ENCODE results near the gene KRTAP19-4.
"Not testable (repeated sequence)": the region's sequence is repeated elsewhere in the genome, so short reads cannot be mapped to it uniquely, and the experiment has no call there.

Gene KRTAP19-4
- 0 reads per million in 2 experiments for total RNA-seq

DNA sequence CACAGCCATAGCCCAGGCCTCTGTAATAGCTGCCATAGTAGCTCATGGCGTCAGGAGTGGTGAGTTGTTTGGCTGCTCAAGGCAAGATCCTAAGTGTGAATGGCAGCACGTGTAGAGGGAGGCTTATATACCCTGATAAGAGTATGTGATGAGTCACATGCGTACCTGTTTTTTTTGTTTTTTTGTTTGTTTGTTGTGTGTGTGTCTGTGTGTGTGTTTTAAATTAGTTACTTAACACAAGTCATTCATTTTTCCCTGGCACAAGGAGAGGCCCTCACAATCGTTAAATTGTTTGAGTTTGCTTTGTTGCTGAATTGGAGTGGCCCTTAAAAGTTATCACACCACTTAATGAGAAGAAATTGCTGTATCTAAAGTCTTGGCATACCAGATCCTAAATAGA, at the start of gene KRTAP19-4:
TSS of gene KRTAP19-4 (minus strand) at position 101 of the 400 bp plus-strand sequence. CDS start at position 46, 55 bp downstream.
- no peak for DNase-seq (ENCODE audit: low read depth)

DNA sequence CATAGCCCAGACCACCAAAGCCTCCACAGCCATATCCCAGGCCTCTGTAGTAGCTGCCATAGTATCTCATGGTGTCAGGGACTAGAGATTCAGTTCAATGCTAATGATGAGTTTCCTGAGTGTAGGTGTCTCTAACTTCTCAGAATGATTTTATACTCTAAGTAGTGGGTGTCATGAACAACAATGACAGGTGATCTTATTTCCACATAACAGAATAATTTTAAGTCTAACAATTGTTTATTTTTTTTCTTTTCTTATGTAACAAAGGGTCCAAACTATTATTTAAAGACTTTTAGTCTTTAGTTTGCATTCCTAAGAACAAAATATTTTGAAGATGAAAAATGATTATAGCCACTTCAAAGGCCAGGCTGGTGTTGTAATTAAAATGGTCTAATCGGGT, 44.8 kb upstream of the KRTAP19-4 start, which contains the start of gene KRTAP19-6:
TSS of gene KRTAP19-6 (minus strand) at position 101 of the 400 bp plus-strand sequence. CDS start at position 70, 31 bp downstream.
- no peak for DNase-seq (ENCODE audit: low read depth)

DNA sequence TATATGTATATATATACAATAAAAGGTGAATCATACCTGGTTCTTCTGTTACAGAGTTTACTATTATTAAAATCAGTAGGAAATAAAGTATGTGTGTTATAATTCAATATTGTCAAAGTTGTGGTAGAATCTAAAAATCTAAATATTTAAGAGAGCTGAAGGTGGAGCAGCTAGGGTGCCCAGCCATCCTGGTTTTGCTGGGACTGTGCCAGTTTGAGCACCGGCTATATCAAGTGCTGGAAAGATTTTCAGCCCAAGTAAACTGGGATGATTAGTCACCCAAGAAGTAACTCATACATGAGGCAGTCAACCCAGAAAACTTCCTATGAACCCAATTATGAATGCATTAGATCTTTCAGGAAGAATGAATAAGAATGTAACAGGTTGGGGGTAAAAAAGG, 21.9 kb upstream of the KRTAP19-4 start:
- DNase-seq (ENCODE audit: low read depth): no peak

- no peak for DNase-seq (ENCODE audit: low read depth)
These were observed 18.7 kb upstream of the KRTAP19-4 start for GRCh38 chr21:30515681-30516080.

- not testable (repeated sequence) for DNase-seq (ENCODE audit: low read depth)
These were observed 8.7 kb upstream of the KRTAP19-4 start for GRCh38 chr21:30505621-30506205.

DNA sequence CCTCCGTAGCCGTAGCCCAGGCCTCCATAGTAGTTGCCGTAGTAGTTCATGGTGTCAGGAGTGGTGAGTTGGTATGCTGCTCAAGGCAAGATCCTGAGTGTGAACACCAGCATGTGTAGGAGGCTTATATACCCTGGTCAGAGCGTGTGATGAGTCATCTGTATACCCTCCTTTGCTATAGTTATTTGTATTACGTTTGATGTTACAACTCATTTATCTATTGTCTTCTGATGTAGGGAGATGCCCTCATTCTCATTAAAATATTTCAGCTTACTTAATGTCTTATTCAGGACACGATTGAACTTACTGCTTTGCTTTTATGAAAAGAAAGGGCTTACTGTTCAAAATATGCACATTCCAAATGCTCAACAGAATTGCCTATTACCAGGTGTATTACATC, 5.1 kb upstream of the KRTAP19-4 start, which contains the start of gene KRTAP19-5:
TSS of gene KRTAP19-5 (minus strand) at position 101 of the 400 bp plus-strand sequence. CDS start at position 50, 51 bp downstream.
- DNase-seq (ENCODE audit: low read depth): no peak

GRCh38 chr21:30491963-30492428, 5.0 kb downstream of the KRTAP19-4 start, which contains the start of gene KRTAP19-3:
TSS of gene KRTAP19-3 (minus strand) at chr21:30492013. CDS start at chr21:30491957, 56 bp downstream.
- DNase-seq (ENCODE audit: low read depth): no peak

DNA sequence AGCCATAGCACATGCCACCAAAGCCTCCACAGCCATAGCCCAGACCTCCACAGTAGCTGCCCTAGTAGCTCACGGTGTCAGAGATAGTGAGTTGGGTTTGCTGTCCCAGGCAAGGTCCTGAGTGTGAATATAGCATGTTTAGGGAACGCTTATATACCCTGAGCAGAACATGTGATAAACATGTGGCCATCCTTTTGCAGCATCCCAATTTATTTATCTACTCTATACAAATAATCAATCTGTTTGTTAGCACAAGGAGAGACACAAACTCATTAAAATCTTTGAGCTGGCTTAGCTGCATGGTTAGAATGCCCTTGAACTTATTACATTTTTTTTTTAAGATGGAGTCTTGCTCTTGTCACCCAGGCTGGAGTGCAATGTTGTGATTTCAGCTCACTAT, 9.6 kb downstream of the KRTAP19-4 start, which contains the start of gene KRTAP19-2:
TSS of gene KRTAP19-2 (minus strand) at position 101 of the 400 bp plus-strand sequence. CDS start at position 13, 88 bp downstream.
- DNase-seq (ENCODE audit: low read depth): no peak

DNA sequence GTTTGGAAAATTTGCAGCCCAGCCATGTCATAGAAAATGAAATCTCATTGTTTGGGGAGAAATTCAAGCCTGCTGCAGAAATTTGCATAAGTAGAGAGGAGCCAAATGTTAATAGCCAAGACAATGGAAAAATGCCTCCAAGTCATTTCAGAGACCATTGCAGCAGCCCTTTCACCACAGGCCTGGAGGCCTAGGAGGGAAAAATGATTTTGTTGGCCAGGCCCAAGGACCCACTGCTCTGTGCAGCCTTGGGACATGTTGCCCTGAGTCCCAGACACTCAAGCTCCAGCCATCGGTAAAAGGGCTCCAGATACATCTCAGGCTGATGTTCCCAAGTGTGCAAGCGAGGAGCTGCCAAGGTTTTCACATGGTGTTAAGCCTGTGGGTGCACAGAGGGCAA, 10.8 kb downstream of the KRTAP19-4 start:
- no peak for DNase-seq (ENCODE audit: low read depth)

DNA sequence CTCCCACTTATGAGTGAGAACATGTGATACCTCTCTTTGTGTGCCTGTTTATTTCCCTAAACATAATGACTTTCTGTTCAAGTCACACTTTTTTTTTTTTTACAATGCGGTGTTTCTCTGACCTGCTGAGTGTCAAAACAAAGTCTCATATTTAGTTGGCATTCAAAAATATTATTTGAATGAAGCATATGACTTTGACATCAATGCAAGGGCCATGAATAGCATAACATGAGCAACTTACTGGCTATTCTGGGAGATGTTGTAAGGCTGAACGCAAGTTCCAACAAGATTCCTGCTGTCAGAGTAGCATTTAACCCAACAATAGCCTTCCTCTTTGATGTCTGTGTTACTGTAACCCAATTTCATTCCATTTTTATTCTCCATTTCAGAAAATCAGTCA, 14.8 kb downstream of the KRTAP19-4 start:
- no peak for DNase-seq (ENCODE audit: low read depth)

DNA sequence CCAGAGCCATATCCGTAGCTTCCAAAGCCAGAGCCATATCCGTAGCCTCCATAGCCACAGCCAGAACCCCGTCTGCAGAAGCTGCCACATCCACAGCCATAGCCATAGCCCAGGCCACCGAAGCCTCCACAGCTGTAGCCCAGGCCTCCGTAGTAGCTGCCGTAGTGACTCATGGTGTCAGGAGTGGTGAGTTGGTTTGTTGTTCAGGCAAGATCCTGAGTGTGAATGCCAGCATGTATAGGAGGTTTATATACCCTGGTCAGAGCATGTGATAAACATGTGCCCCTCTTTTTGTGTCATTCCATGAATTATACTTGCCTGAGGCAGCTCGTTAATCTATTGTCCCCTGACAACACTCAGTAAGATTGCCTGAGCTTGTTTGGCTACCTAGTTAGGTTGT, 16.8 kb downstream of the KRTAP19-4 start, which contains the start of gene KRTAP19-1:
TSS of gene KRTAP19-1 (minus strand) at position 223 of the 400 bp plus-strand sequence. CDS start at position 173, 50 bp downstream.
- no peak for DNase-seq (ENCODE audit: low read depth)

- DNase-seq (ENCODE audit: low read depth): no peak
These were observed 17.7 kb downstream of the KRTAP19-4 start for GRCh38 chr21:30479259-30479658.

DNA sequence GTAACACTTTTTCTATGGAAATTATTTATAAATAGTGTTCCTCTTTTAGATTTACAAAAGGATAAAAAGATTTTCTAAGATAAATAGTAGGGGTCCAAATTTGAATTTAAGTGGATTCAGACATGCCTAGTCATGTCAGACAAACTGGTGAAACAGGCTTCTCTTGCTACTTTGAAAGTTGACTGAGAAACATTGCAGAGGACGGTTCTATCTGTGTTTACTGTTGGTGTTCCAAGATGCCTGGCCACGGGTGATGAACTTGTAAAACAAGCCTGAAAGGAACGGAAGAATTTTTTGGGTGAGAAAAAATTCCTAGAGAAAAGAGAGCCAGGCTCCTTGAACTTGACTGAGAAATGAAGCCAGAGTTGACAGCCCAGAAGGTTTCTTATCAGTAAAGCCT, 19.0 kb downstream of the KRTAP19-4 start:
- DNase-seq (ENCODE audit: low read depth): no peak

DNA sequence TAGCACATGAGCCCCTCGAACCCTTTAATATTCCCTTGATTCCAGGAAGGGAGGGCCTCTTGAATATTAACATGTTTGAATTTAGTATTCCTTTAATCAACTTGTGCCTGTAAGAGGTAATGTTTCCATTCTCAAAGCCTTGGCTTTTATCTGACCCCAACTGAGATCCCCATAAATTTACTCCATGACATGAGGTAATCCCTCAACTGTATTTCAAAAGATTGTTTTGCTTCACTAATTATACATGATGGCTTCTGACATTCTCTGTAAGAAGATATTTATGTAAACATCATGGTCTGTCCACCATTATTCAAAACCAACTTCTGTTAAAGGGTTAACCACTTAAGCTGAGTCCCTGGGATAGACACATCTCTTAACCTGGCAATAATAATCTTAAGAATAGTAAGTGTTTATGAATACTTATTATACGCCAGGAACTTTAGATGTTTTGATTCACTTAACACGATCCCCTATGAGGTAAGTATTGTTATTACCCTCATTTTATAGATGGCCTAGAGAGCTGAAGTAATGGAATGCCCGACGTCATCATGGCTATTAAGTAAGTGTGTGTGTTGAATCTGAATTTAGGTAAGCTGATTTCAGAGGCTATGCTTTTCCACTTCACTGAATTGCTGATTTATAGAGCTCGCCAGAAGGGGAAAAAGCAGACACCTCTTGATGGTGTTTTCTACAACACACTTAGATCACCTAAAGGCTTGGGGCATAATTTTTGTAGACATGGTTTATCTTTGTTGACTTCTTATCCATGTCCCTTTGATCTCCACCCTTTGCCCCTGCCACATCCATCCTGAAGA, 27.9 kb downstream of the KRTAP19-4 start:
- DNase-seq (ENCODE audit: low read depth): no peak

GRCh38 chr21:30463713-30464112, 33.3 kb downstream of the KRTAP19-4 start:
- DNase-seq (ENCODE audit: low read depth): no peak

- no peak for DNase-seq (ENCODE audit: low read depth)
These were observed 48.5 kb downstream of the KRTAP19-4 start for GRCh38 chr21:30448514-30448913.

DNA sequence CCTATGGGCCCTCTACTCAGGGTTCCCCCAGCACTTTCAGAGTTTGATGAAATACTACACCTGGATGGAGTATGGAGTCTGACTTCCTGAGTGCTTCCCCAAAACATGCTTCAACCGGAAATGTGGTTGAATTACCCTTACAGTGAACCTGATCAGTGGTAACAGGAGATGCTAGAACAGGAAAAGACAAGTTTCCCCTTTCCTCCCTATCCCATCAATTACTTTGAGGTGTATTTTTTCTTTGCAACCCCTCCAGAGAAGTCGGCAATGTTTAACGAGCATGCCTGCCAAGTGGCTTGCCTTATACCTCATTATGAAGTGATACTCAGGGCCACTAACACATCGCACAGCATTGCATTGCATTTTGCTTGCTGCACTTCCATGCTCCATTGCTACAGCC, 49.9 kb downstream of the KRTAP19-4 start:
- no peak for DNase-seq (ENCODE audit: low read depth)
